Left lung (tissue), 10 donors: ENCODE measurements around the gene ABHD12B. TPM values are rescaled to one million over a fixed set of nuclear protein-coding genes. Genes with fewer than 3 reads are reported as not detected.
"Not testable (repeated sequence)": the region's sequence is repeated elsewhere in the genome, so short reads cannot be mapped to it uniquely, and the experiment has no call there.

Experiments
- ATAC-seq: fragments of 200-7000 bp; cut with Tn5 transposase; one replicate; pipeline ENCODE4 v1.9.1; 2020; ENCODE audit warnings: moderate library complexity
- DNase-seq, 4 donors: peaks; one replicate each; pipeline ENCODE4 v3.0.0-alpha.2; 2013 to 2020
- H3K27ac ChIP-seq, 2 donors: fragments of 200-600 bp; sonication (generic) in 1 of 2; one replicate each; pipeline versions ENCODE4 v1.5.0 to v1.8.0; 2020 to 2021
- H3K27me3 ChIP-seq, 2 donors: fragments of 200-600 bp; sonication (generic) in 1 of 2; one replicate each; pipeline versions ENCODE4 v1.5.0 to v1.8.0; 2020 to 2021
- H3K36me3 ChIP-seq, 2 donors: fragments of 200-600 bp; sonication (generic) in 1 of 2; one replicate each; pipeline versions ENCODE4 v1.5.0 to v1.8.0; 2020 to 2021
- H3K4me1 ChIP-seq, 2 donors: fragments of 200-600 bp; one replicate each; pipeline ENCODE4 v1.8.0; 2021
- H3K4me3 ChIP-seq, 2 donors: fragments of 200-600 bp; sonication (generic) in 1 of 2; one replicate each; pipeline versions ENCODE4 v1.5.0 to v1.8.0; 2020 to 2021; ENCODE audit warnings: mild to moderate bottlenecking in 1 of 2
- H3K9me3 ChIP-seq, 2 donors: fragments of 200-600 bp; sonication (generic) in 1 of 2; one replicate each; pipeline versions ENCODE4 v1.5.0 to v1.8.0; 2020 to 2021
- intact Hi-C, 2 donors: fragments of 100-400 bp; cut with DNase I; formaldehyde crosslinking; loops; one replicate each; pipeline versions ENCODE4 v1.11.2 to v1.14.2; 2022
- polyA plus RNA-seq, 6 donors: library from polyadenylated mRNA; unstranded; fragments of 120-200 nt; gene quantifications; one replicate each; pipeline ENCODE4 v1.2.1, GENCODE V29; 2013; ENCODE audit not compliant: insufficient read length in 6 of 6
- total RNA-seq, 2 donors: library from RNA; stranded (reverse); fragmentation: NEBNext Ultra II Directional; extraction: Animal tissue kit (Norgen Biotek cat#: 25700); gene quantifications; one replicate each; pipeline ENCODE4 v1.2.1, GENCODE V29; 2021
- TF ChIP-seq, protein P1 (sequence below), 2 donors: fragments of 200-600 bp; sonication (generic) in 1 of 2; IDR thresholded peaks; one replicate each; pipeline versions ENCODE4 v1.5.0 to v1.8.0; 2021; ENCODE audit warnings: antibody characterized with exemption in 2 of 2
- donor health status: DM: no; HTN: yes; CAD: no.
- donor health status: DM: no; HTN: no; CAD: no.

Gene ABHD12B
- total and polyA plus RNA-seq, 8 donors, result 0.68 to 1.4 (median 1.0) TPM; not detected in 2

GRCh38 chr14:50887476-50887875 lies 15.6 kb downstream of the ABHD12B start:
- Histone ChIP-seq H3K36me3 (peaks cover 0 to 17% of the 10 kb centered on the region in 2 donors), H3K27ac (no peak overlapping the region), H3K27me3 (no peaks in the 10 kb centered on the region), H3K4me3 (no peak overlapping the region), H3K9me3 (no peaks in the 10 kb centered on the region), H3K4me1 (no peaks in the 10 kb centered on the region)
- DNase-seq (no peak), ATAC-seq (no peak)
- intact Hi-C loops, result no loop called here
- TF ChIP-seq, protein P1, sequence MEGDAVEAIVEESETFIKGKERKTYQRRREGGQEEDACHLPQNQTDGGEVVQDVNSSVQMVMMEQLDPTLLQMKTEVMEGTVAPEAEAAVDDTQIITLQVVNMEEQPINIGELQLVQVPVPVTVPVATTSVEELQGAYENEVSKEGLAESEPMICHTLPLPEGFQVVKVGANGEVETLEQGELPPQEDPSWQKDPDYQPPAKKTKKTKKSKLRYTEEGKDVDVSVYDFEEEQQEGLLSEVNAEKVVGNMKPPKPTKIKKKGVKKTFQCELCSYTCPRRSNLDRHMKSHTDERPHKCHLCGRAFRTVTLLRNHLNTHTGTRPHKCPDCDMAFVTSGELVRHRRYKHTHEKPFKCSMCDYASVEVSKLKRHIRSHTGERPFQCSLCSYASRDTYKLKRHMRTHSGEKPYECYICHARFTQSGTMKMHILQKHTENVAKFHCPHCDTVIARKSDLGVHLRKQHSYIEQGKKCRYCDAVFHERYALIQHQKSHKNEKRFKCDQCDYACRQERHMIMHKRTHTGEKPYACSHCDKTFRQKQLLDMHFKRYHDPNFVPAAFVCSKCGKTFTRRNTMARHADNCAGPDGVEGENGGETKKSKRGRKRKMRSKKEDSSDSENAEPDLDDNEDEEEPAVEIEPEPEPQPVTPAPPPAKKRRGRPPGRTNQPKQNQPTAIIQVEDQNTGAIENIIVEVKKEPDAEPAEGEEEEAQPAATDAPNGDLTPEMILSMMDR (IDR thresholded peaks at IDR 0.05), result no peak

GRCh38 chr14:50892255-50892654 lies 20.4 kb downstream of the ABHD12B start:
- H3K4me3 ChIP-seq, result no peak overlapping the region
- no peaks in the 10 kb centered on the region for H3K9me3 ChIP-seq
- DNase-seq (no peak), ATAC-seq (no peak)
- no peaks in the 10 kb centered on the region for H3K36me3 ChIP-seq
- intact Hi-C loops, result no loop called here
- H3K27ac ChIP-seq, result no peak overlapping the region
- no peaks in the 10 kb centered on the region for H3K4me1 ChIP-seq
- H3K27me3 ChIP-seq, result no peaks in the 10 kb centered on the region
- TF ChIP-seq, protein P1 (IDR thresholded peaks at IDR 0.05), result no peak

GRCh38 chr14:50896421-50896820 lies 24.6 kb downstream of the ABHD12B start:
- H3K27me3 ChIP-seq, intact Hi-C loops, H3K4me3 ChIP-seq, H3K4me1 ChIP-seq, DNase-seq, ATAC-seq, H3K9me3 ChIP-seq, H3K27ac ChIP-seq: not testable (repeated sequence)
- peaks cover 0 to 24% of the 10 kb centered on the region in 2 donors for H3K36me3 ChIP-seq

GRCh38 chr14:50897005-50897404 lies 25.2 kb downstream of the ABHD12B start:
- H3K27ac ChIP-seq, H3K9me3 ChIP-seq, H3K4me1 ChIP-seq, H3K27me3 ChIP-seq, ATAC-seq, H3K4me3 ChIP-seq, intact Hi-C loops, DNase-seq: not testable (repeated sequence)
- peaks cover 0 to 30% of the 10 kb centered on the region in 2 donors for H3K36me3 ChIP-seq

GRCh38 chr14:50897658-50898175 lies 25.9 kb downstream of the ABHD12B start:
- ATAC-seq (no peak), DNase-seq (no peak)
- Histone ChIP-seq H3K36me3 (peaks cover 0 to 36% of the 10 kb centered on the region in 2 donors), H3K9me3 (no peaks in the 10 kb centered on the region), H3K27ac (no peak overlapping the region), H3K27me3 (no peaks in the 10 kb centered on the region), H3K4me3 (no peak overlapping the region), H3K4me1 (no peaks in the 10 kb centered on the region)
- TF ChIP-seq, protein P1 (IDR thresholded peaks at IDR 0.05), result no peak
- intact Hi-C loops, result no loop called here

DNA sequence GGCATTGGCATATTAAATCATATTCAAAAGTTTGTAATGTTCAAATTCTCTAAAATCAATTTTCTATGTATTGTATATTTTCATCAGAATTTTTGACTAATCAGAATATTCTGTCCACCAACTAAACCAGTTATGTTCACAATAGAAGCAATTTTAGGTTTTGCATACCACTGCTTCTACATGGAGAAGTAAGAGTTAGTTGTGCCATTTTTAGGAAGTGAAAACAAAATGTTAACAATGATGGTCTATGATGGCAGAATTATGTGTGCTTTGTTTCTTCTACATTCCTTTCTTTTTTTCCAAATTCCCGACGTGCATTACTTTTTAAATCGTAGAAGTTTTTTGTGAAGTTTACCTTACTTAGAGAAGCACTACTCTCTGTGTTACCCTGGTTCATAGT lies 29.5 kb downstream of the ABHD12B start:
- Histone ChIP-seq H3K36me3 (peaks cover 0 to 69% of the 10 kb centered on the region in 2 donors), H3K4me3 (no peak overlapping the region), H3K4me1 (no peaks in the 10 kb centered on the region), H3K27ac (no peak overlapping the region), H3K27me3 (no peaks in the 10 kb centered on the region), H3K9me3 (peaks cover 0 to 2% of the 10 kb centered on the region in 2 donors)
- TF ChIP-seq, protein P1 (IDR thresholded peaks at IDR 0.05), result no peak
- DNase-seq, result no peak
- intact Hi-C loops, result no loop called here
- ATAC-seq, result no peak
